H7 (cell line): ENCODE results near the gene GRSF1. TPM values are rescaled to one million over a fixed set of nuclear protein-coding genes. Genes with fewer than 3 reads are reported as not detected.

ENCODE experiments used
- DNase-seq: peaks from one replicate; pipeline ENCODE4 v3.0.0; 2012
- H3K27me3 ChIP-seq: 2 replicates; pipeline ENCODE4 v1.6.0; 2011; ENCODE audit warnings: mild to moderate bottlenecking, low read length; ENCODE audit not compliant: control insufficient read depth, insufficient read depth
- H3K36me3 ChIP-seq: replicated peaks from 2 replicates; pipeline ENCODE4 v1.5.1; 2011; ENCODE audit warnings: low read length; ENCODE audit not compliant: control insufficient read depth, insufficient read depth
- H3K4me3 ChIP-seq: 2 replicates; pipeline ENCODE4 v1.5.1; 2011; ENCODE audit warnings: low read depth, mild to moderate bottlenecking, control low read depth, low read length, moderate library complexity; ENCODE audit not compliant: insufficient read depth
- total RNA-seq: library from RNA; depleted of rRNA; stranded (reverse); fragments of >200 nt; shearing (Covaris generic); gene quantifications from 2 replicates; pipeline ENCODE4 v1.2.3, GENCODE V29; 2014; rRNA removed

GRSF1 gene, protein sequence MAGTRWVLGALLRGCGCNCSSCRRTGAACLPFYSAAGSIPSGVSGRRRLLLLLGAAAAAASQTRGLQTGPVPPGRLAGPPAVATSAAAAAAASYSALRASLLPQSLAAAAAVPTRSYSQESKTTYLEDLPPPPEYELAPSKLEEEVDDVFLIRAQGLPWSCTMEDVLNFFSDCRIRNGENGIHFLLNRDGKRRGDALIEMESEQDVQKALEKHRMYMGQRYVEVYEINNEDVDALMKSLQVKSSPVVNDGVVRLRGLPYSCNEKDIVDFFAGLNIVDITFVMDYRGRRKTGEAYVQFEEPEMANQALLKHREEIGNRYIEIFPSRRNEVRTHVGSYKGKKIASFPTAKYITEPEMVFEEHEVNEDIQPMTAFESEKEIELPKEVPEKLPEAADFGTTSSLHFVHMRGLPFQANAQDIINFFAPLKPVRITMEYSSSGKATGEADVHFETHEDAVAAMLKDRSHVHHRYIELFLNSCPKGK
- total RNA-seq = 132 and 147 TPM in 2 replicates

GRCh38 chr4:70839589-70840093, at the start of gene GRSF1:
GRSF1 (minus strand) TSS chr4:70839890; CDS start chr4:70839827, 63 bp downstream.
- H3K27me3 ChIP-seq = no peaks in the 10 kb centered on the region
- peak within 1 kb of the TSS; percentile 76 for H3K4me3 ChIP-seq
- peak; percentile 98 for DNase-seq
- H3K36me3 ChIP-seq = peaks cover 3% of the 10 kb centered on the region

DNA sequence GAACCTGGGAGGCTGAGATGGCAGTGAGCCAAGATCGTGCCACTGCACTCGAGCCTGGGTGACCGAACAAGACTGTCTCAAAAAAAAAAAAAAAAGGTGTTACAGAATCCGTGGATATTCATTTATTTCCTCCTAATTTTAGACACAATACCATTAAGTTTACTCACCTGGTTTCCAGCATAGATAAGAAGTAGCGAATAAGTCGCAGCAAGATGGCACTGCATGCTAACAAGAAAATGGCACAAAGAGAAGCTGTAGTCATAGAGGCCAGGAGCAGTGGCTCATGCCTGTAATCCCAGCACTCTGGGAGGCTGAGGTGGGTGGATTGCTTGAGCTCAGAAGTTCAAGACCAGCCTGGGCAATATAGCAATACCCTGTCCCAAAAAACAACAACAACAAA, 45.5 kb upstream of the GRSF1 start:
- no peaks in the 10 kb centered on the region for H3K36me3 ChIP-seq
- H3K4me3 ChIP-seq = no peak overlapping the region
- no peaks in the 10 kb centered on the region for H3K27me3 ChIP-seq
- DNase-seq = no peak

- H3K36me3 ChIP-seq = no peaks in the 10 kb centered on the region
- H3K4me3 ChIP-seq = no peak overlapping the region
- H3K27me3 ChIP-seq = no peaks in the 10 kb centered on the region
- DNase-seq = no peak
Measured at GRCh38 chr4:70880739-70881138, 41.0 kb upstream of the GRSF1 start.

GRCh38 chr4:70877556-70877955, 37.9 kb upstream of the GRSF1 start:
- H3K36me3 ChIP-seq = no peaks in the 10 kb centered on the region
- H3K27me3 ChIP-seq = no peaks in the 10 kb centered on the region
- no peak for DNase-seq
- H3K4me3 ChIP-seq = no peak overlapping the region

- H3K36me3 ChIP-seq = no peaks in the 10 kb centered on the region
- H3K4me3 ChIP-seq = no peak overlapping the region
- H3K27me3 ChIP-seq = no peaks in the 10 kb centered on the region
- no peak for DNase-seq
Measured at GRCh38 chr4:70874268-70875156, 34.8 kb upstream of the GRSF1 start.

GRCh38 chr4:70873216-70873615, 33.5 kb upstream of the GRSF1 start:
- Histone ChIP-seq H3K36me3 (no peaks in the 10 kb centered on the region), H3K27me3 (no peaks in the 10 kb centered on the region), H3K4me3 (no peak overlapping the region)
- no peak for DNase-seq

GRCh38 chr4:70868778-70869177, 29.1 kb upstream of the GRSF1 start:
- H3K36me3 ChIP-seq = no peaks in the 10 kb centered on the region
- peak; percentile 23 for DNase-seq
- H3K4me3 ChIP-seq = no peak overlapping the region
- no peaks in the 10 kb centered on the region for H3K27me3 ChIP-seq

DNA sequence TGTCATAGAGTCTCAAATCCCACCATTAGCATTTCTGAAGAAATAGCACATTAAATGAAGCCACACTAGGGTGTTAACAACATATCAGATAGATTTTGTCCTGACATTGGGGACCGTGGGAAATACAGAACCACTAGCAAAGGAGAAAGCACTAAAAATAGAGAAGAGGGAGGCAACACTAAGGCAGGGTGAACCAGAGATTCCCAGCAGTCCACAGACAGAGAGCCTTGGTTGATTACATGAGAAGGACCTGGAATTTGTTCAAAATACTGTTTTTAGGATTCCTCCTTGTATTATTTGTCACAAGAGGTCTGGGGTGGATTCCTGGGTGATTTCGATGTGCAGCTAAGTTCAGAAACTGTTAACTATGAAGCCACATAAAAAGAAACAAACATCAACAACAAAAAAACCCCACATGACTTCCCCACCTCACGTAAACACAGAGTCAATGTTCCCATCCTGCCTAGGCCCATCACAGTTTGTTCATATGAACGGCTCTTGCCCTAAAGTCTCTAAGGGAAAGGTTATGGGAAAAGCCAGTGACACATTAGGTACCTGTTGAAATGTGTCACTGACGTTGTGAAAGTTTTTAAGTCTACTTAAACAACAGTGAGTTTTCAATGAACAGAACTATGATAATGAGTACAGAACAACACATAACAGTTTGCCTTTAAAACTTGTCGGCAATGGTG, 23.6 kb upstream of the GRSF1 start:
- Histone ChIP-seq H3K36me3 (no peaks in the 10 kb centered on the region), H3K4me3 (no peak overlapping the region), H3K27me3 (no peaks in the 10 kb centered on the region)
- DNase-seq = no peak

- H3K27me3 ChIP-seq = no peaks in the 10 kb centered on the region
- H3K36me3 ChIP-seq = no peaks in the 10 kb centered on the region
- H3K4me3 ChIP-seq = no peak overlapping the region
- no peak for DNase-seq
Measured at GRCh38 chr4:70859066-70859465, 19.4 kb upstream of the GRSF1 start.

GRCh38 chr4:70858454-70858853, 18.8 kb upstream of the GRSF1 start:
- DNase-seq = no peak
- H3K4me3 ChIP-seq = no peak overlapping the region
- no peaks in the 10 kb centered on the region for H3K27me3 ChIP-seq
- H3K36me3 ChIP-seq = no peaks in the 10 kb centered on the region

DNA sequence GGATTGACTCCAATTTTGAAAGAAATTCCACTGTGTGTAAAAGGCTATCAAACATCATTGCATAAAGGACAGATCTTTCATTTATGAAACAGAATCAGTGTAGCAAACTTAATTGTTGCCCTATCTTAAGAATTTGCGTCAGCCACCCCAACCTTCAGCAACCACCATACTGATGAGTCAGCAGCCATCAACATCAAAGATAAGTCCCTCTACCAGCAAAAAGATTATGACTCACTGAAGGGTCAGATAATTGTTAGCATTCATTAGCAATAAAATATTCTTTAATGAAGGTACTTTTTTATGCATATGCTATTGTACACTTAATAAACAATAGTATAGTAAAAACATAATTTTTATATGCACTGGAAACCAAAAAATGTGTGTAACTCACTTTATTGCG, 15.8 kb upstream of the GRSF1 start:
- no peaks in the 10 kb centered on the region for H3K27me3 ChIP-seq
- H3K36me3 ChIP-seq = no peaks in the 10 kb centered on the region
- no peak overlapping the region for H3K4me3 ChIP-seq
- DNase-seq = no peak

- no peaks in the 10 kb centered on the region for H3K36me3 ChIP-seq
- no peak overlapping the region for H3K4me3 ChIP-seq
- no peaks in the 10 kb centered on the region for H3K27me3 ChIP-seq
- no peak for DNase-seq
Measured at GRCh38 chr4:70849291-70849690, 9.6 kb upstream of the GRSF1 start.

DNA sequence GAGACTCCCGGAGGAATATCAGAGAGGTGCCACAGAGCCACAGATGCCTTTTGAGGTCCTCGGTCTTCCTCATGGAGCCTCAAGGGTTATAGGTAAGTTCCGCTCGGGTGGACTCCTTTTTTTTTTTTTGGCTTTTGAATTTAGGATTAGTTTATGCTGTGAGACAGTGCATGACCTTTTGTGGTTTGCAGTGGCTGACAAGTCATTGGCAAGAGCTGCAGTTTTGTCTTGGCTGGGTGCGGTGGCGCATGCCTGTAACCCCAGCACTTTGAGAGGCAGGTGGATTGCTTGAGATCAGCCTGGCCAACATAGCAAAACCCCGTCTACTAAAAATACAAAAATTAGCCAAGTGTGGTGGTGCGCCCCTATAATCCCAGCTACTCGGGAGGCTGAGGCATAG, 4.5 kb upstream of the GRSF1 start:
- H3K4me3 ChIP-seq = no peak overlapping the region
- H3K27me3 ChIP-seq = no peaks in the 10 kb centered on the region
- no peak for DNase-seq
- H3K36me3 ChIP-seq = no peaks in the 10 kb centered on the region

- DNase-seq = no peak
- Histone ChIP-seq H3K27me3 (no peaks in the 10 kb centered on the region), H3K36me3 (no peaks in the 10 kb centered on the region), H3K4me3 (no peak overlapping the region)
Measured at GRCh38 chr4:70842761-70843435, 3.2 kb upstream of the GRSF1 start.
